HG03558 (cell line): Measurements from ENCODE around the gene TMEM117.
A peak's percentile ranks its signal among the peaks of the same experiment; 100 is the strongest.

ENCODE experiments used
- ATAC-seq: cut with Tn5 transposase; IDR thresholded peaks from one replicate; pipeline ENCODE4 v1.9.1; 2021; ENCODE audit warnings: moderate number of reproducible peaks; ENCODE audit not compliant: unreplicated experiment; ENCODE audit errors: extremely low read depth

The TMEM117 gene

GRCh38 chr12:44253338-44253856 lies 417.5 kb downstream of the TMEM117 start:
- no peak for ATAC-seq

- no peak for ATAC-seq
Observed at GRCh38 chr12:44258246-44258645, 422.4 kb downstream of the TMEM117 start.

DNA sequence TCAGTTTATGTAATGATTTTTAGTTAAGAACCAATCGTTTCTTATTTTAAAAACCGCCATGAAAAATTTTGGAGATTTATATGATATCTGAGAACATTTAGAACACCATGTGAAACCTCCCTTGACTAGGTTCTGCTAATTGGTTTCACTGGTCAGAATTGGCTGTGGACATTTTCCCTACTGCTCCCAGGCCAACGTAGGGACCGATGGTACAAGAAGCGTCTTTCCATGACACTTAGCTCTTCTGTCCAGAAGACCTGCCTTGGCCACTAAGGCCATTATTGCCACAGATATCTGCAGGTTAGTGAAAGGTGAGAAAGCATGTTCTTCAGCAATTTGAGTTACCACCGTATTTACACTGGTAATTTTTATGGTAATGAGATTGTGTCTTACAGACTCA lies 424.0 kb downstream of the TMEM117 start:
- ATAC-seq = no peak

DNA sequence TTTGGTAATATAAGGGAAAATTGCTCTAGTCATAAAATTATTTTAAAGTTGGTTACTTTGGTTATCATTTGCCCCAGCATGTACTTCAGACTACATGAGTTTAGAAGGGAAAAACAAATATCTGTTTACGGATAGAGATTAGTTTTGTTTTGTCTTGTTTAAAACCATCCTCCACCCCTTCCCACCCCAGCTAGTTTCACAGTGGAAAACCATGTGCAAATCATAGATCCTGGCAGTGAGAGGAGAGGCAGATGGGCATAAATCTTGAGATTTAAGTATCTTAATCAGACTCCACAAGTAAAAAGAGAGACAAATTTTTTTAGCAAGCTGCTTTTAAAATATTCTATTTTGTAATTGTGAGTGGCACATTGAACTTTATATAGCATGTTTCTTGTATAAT lies 424.7 kb downstream of the TMEM117 start:
- no peak for ATAC-seq

DNA sequence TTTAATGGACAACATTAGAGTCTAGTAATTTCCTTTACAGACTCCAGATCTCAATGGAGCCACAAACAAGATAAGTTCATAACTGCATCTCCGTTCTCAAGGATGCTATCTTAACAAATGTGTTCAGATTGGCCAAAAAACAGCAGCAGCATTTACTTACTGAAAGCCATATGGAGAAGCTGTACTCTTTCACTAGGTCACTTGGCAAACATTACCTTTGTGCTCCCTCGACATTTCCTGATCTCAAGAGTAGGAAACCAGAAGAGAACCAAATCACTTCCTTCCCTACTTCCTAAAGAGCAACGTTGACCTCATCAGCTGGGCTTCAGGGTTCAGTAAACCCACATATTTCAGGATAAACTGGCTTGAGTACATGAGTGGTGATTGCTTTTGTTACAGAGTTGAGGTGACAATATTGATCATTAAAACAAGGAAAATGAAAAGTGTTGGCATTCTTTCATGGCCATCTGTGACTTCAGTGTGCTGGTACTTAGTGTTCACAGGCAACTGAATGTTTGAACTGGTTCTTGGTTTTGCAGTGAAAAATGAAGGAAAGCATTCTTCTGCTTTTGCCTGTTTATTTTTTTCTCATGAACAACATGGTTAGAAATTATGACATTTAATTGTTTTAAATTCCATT lies 449.6 kb downstream of the TMEM117 start:
- no peak for ATAC-seq

DNA sequence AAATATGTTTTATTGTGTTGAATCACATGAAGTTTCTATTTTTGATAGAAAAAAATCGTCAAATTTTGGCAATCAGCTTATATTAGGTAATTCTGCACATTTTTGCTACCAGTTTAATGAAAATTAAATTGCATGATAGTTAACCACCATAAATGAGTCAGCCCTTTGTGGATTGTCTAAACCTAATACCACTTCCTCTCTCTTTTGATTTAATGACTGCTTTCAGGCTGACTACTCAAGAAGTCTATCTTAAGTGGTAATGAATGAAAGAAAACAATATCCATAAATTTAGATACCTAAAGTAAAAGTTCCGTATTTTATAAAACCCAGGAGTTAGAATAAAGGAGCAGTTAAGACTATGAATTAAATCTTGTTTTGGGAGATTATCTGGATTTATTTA lies 450.5 kb downstream of the TMEM117 start:
- ATAC-seq = no peak

- ATAC-seq = no peak
Observed at GRCh38 chr12:44286821-44287505, 451.1 kb downstream of the TMEM117 start.

DNA sequence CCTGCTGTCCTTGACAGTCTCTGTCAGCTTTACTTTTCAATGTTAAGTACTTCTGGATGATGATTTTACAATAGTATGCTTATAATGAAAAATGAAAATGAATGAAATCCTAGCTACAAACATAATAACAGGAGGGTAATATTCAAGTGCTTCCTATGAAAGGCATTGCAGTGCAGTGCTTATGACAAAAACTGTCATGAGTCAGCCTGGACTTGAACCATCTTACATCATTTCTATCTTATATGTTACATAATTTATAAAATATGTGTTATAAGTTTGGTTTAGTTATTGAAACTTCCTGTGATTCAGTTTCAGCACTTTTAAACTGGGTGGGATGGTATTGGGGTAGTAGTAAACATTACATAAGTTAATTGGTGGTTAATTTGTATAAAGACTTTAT lies 451.7 kb downstream of the TMEM117 start:
- no peak for ATAC-seq

DNA sequence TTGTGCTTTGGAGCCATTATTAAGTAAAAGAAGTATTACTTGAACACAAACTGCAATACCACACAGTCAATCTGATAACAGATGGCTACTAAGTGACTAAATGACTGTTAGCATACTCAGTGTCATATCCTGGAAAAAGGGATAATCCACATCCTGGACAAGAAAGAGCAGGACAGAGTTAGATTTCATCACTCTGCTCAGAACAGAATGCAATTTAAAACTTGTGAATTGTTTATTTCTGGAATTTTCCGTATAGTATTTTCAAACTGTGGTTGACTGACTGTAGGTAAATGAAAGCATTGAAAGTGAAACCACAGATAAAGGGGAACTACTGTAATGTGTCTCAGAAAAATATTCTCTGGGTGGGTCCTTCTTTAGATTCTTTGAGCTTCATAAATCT lies 458.8 kb downstream of the TMEM117 start:
- peak; percentile 90 for ATAC-seq

- ATAC-seq = no peak
Observed at GRCh38 chr12:44295958-44296623, 460.2 kb downstream of the TMEM117 start.

- no peak for ATAC-seq
Observed at GRCh38 chr12:44296624-44297197, 460.8 kb downstream of the TMEM117 start.

DNA sequence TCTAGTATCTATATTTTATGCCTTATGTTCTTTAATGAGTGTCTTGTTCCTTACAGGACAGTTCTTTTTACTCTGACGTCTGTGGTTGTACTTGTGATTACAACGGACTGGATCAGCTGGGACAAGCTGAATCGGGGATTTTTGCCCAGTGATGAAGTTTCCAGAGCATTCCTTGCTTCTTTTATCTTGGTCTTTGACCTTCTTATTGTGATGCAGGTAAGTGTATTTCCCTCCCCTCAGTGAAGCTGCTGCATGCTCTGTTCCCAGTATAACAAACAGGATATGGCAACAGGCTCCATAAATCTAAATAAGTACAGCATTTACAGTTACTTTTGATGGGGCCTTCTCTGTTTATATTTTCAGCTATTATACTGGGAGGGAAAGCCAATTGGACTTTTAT lies 463.6 kb downstream of the TMEM117 start:
- ATAC-seq = no peak

DNA sequence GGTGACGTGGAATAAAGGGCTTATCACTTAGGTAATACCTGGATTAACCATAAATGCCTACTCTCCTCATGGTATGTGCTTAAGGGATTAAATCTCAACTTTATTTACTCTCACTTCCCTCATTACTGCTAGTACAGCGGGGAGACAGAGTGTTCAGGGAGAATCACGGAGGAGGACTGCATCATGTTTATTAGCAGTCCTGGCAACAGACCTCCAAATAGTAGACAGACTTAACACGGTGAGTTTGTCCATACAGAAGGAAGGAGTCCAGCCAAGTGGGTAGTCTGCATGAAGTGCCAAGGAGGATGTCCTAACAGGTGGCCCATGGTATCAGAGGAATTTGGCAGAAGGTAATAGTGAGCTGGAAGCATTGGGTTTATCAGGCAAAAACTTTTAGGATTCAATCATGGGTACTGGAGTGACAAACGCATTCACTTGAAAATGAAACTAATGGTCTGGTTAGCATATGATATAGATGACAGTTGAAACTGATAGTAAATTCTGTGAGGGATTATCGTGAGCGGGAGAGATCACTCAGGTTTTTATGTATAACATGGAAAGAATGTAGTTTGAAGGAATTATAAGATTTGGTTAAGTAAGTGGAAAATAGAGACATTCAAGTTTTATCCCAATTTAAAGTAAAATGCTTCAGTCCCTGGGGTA lies 471.8 kb downstream of the TMEM117 start:
- no peak for ATAC-seq

DNA sequence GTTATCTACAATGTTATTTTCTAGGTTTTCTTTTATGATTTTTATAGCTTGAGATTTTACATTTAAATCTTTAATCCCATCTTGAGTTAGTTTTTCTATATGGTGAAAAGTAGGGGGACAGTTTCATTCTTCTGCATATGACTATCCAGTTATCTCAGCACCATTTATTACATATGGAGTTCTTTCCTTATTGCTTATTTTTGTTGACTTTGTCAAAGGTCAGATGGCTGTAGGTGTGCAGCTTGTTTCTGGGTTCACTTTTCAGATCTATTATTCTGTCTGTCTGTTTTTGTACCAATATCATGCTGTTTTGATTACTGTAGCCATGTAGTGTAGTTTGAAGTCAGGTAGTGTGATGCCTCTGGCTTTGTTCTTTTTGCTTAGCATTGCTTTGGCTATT lies 477.3 kb downstream of the TMEM117 start:
- no peak for ATAC-seq

DNA sequence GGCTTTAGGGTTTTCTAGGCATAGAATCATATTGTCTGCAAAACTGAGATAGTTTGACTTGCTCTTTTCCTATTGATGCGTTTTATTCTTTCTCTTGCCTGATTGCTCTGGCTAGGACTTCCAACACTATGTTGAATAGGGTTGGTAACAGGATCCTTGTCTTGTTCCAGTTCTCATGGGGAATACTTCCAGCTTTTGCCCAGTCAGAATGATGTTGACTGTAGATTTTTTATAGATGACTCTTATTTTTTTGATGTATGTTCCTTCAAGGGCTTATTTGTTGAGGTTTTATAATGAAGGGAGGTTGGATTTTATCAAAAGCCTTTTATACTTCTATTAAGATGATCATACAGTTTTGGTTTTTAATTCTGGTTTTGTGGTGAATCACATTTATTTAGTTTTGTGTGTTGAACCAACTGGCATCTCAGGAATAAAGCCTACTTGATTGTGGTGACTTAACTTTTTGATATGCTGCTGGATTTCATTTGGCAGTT lies 478.2 kb downstream of the TMEM117 start:
- ATAC-seq = no peak

DNA sequence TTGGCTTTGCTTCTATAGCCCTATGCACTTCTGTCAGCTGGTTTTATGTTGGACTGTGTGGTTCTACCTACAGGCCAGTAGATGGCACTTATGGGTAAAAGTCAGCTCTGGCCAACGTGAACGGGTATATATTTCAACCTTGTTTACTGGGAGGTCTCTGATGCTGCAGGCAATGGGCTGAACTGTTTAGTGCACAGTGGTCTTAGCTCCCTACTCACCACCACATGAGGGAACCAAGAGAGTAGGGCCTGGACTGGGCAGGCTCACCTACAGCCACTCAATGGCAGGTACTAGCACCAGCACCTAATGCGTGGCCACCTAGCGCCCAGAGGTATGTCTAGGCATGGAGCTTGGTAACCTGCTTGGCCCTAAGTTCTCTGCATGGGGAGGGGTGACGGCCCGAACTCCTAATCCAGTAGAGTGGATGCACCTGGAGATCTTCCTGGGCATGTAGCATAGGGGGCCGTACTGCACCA lies 481.8 kb downstream of the TMEM117 start:
- ATAC-seq = peak; percentile 90

DNA sequence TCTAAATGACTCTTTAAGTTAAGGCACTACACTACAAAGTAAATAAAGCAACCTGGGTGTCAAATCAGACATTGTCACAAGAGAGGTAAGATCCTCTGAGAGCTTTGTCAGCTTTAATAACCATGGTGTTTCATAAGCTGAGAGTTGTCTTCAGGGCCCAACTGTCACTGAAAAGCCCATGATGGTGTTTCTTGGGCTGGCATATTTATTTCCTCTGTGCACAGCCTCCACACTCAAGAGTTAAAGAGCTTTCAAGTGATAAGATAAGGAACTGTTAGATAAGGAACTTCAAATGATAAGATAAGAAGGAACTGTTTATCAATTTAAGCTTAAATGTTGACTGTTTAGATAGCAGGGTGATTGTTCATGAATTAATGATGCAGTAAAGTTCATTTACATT lies 495.4 kb downstream of the TMEM117 start:
- no peak for ATAC-seq

DNA sequence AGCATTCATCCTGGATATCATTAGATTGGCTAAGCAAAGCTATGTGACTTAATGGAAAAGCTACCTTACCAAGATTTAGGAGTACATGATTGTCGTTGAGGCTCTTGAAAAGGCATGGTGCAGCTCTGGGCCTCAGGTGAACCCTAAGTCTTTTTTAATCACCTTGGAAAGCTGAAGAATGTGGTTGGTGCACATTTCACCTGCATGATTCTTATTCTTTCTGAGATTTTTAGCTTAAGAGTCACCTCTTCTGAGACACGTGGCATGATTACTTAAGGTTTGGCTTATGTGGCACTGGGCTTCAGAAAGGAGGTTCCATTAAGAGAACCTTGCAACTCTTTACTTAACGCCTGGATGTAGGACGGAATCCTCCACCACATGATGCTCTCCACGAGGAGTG lies 498.5 kb downstream of the TMEM117 start:
- ATAC-seq = no peak

GRCh38 chr12:44335030-44335429 lies 499.1 kb downstream of the TMEM117 start:
- ATAC-seq = no peak

GRCh38 chr12:44336577-44336976 lies 500.7 kb downstream of the TMEM117 start:
- ATAC-seq = no peak
